ENCODE data around the gene COL5A1. TPM values are rescaled to one million over a fixed set of nuclear protein-coding genes. Genes with fewer than 3 reads are reported as not detected.

Gene COL5A1
- total RNA-seq, 1 experiment from 2014 or later: 9.5 TPM

- H3K27me3 ChIP-seq (ENCODE audit: insufficient read depth, low read length): no peaks in the 10 kb centered on the region
Measured at GRCh38 chr9:134826336-134827285, 185.0 kb downstream of the COL5A1 start.

More at GRCh38 chr9:134826336-134827285, 185.0 kb downstream of the COL5A1 start:
- H4K5ac ChIP-seq (ENCODE audit: insufficient read length, low read depth, low read length): no peak overlapping the region
- no peaks in the 10 kb centered on the region for H3K4me1 Mint-ChIP-seq
- peak overlapping the region in 2 of 3 experiments; percentile 19 to 87; a peak in 4 of 7 replicates for H3K27ac Mint-ChIP-seq
- H3K27ac ChIP-seq (ENCODE audit: insufficient read length, low read depth, low read length): no peak overlapping the region
- no peak overlapping the region for H2BK5ac ChIP-seq (ENCODE audit: insufficient read length, low read length)
- TF ChIP-seq CTCF (conservative IDR thresholded peaks at IDR 0.05): no peak
- H3K36me3 Mint-ChIP-seq (ENCODE audit: insufficient read depth in 1 of 3, low read depth in 3 of 3): no peaks in the 10 kb centered on the region
- H4K8ac ChIP-seq (replicated peaks; ENCODE audit: insufficient read length, low read depth, low read length): no peak overlapping the region
- no peaks in the 10 kb centered on the region for H3K79me2 ChIP-seq (ENCODE audit: insufficient read depth, low read length)
- H3K9ac ChIP-seq (ENCODE audit: extremely low read depth, insufficient read length, low read length): no peak overlapping the region
- H2BK12ac ChIP-seq (ENCODE audit: insufficient read length, low read depth, low read length): no peak overlapping the region
- no peak overlapping the region for H2BK20ac ChIP-seq (ENCODE audit: low read depth, low read length, poor library complexity, severe bottlenecking)
- no peak overlapping the region for H3K4ac ChIP-seq (ENCODE audit: low read depth, low read length)
- H3K23me2 ChIP-seq (ENCODE audit: insufficient read length, low read depth, low read length, poor library complexity, severe bottlenecking): no peaks in the 10 kb centered on the region
- no peak overlapping the region for H3K4me3 Mint-ChIP-seq
- H3K9me3 Mint-ChIP-seq: no peaks in the 10 kb centered on the region
- no peak for DNase-seq
- no peak overlapping the region for H3K4me2 ChIP-seq (ENCODE audit: insufficient read depth, insufficient read length, low read length)
- no peak overlapping the region for H3K23ac ChIP-seq (ENCODE audit: insufficient read length, low read depth, low read length)
- WGBS (ENCODE audit: extremely low coverage, insufficient read length, low lambda C conversion rate): no CpG with 5 or more reads among the region's 21 CpGs
- H4K91ac ChIP-seq (ENCODE audit: insufficient read length, low read depth, low read length): no peak overlapping the region
- H3K18ac ChIP-seq (ENCODE audit: insufficient read length, low read depth, low read length): no peak overlapping the region
- H2BK15ac ChIP-seq (ENCODE audit: low read depth, low read length): no peak overlapping the region
- no peak overlapping the region for H3K56ac ChIP-seq (ENCODE audit: insufficient read length, low read depth, low read length)
- no peak overlapping the region for H2AFZ ChIP-seq (ENCODE audit: low read length)
- no peaks in the 10 kb centered on the region for H3K4me1 ChIP-seq (ENCODE audit: insufficient read depth, low read length)
- no peak overlapping the region for H2AK5ac ChIP-seq (ENCODE audit: insufficient read length, low read length)
- H2BK120ac ChIP-seq (ENCODE audit: low read depth, low read length, poor library complexity, severe bottlenecking): no peak overlapping the region
- no peaks in the 10 kb centered on the region for H3K79me1 ChIP-seq (ENCODE audit: insufficient read depth, low read depth, low read length, poor library complexity, severe bottlenecking)
- H3T11ph ChIP-seq (ENCODE audit: low read length): no peak overlapping the region
- no peak overlapping the region for H3K14ac ChIP-seq (ENCODE audit: insufficient read depth, low read length)
- H3K9me3 ChIP-seq (ENCODE audit: control insufficient read depth, low read depth, low read length): no peaks in the 10 kb centered on the region
- no peaks in the 10 kb centered on the region for H3K27me3 Mint-ChIP-seq (ENCODE audit: low read depth)
- no peaks in the 10 kb centered on the region for H4K20me1 ChIP-seq (ENCODE audit: control insufficient read depth, insufficient read depth, insufficient read length)
